HG03066 (cell line): Measurements from ENCODE around the gene NUP210L.
"Not testable (repeated sequence)": the region's sequence is repeated elsewhere in the genome, so short reads cannot be mapped to it uniquely, and the experiment has no call there.

Experiments
- ATAC-seq: cut with Tn5 transposase; IDR thresholded peaks from one replicate; pipeline ENCODE4 v1.9.1; 2021; ENCODE audit warnings: low read depth; ENCODE audit not compliant: unreplicated experiment

The NUP210L gene

DNA sequence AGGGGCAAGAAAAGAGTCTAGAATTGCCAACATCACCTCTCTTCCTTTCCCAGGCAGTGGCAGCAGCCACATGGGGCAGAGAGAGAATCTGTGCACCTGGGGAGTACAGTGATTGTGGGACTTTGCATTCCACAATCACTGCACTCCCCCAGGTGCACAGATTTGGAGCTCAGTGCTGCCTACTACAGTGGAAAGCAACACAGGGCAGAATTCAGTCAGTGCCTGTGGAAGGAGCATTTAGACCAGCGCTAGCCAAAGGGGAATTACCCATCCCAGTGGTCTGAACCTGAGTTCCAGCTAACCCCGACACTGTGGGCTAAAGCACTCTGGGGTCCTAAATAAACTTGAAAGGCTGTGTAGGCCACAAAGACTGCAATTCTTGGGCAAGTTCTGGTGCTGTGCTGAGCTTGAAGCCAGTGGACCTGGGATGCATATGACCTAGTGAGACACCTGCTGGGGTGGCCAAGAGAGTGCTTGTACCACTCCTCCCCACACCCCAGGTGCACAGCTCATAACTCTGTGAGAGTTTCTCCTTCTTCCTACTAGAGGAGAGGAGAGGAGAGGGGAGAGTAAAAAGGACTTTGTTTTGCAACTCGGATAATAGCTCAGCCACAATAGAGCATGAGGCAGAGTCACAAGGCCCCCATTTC lies 50.3 kb downstream of the NUP210L start:
- no peak for ATAC-seq

DNA sequence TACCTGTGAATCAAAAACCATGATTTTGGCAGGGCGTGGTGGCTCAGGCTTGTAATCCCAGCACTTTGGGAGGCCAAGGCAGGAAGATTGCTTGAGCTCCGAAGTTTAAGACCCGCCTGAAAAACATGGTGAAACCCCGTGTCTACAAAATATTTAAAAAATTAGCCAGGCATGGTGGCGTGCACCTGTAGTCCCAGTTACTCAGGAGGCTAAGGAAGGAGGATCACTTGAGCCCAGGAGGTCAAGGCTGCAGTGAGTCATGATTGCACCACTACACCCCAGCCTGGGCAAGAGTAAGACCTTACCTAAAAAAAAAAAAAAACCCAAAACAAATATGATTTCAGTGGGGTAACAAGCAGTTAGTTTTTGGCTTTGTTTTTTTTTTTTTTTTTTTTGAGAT lies 54.7 kb downstream of the NUP210L start:
- not testable (repeated sequence) for ATAC-seq

- no peak for ATAC-seq
Measured at GRCh38 chr1:154097873-154098272, 57.0 kb downstream of the NUP210L start.

GRCh38 chr1:154095456-154096060 lies 59.3 kb downstream of the NUP210L start:
- no peak for ATAC-seq

DNA sequence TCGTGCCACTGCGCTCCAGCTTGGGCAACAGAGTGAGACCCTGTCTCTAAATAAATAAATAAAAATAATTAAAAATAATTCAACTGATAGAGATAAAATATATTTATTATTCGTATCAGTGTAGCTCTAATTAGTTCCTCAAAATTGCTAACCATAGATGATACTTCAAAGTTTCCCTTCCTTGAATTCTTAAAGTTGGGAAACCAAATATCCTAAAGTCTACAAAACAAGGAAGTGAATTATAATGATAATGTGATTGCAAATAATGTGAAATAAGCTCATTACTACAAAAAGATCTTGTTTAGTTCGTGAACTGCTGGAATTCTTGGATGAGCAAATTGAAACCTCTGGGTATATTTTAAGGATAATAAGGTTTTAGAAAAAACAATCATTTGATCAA lies 60.5 kb downstream of the NUP210L start:
- ATAC-seq = no peak

GRCh38 chr1:154093699-154094098 lies 61.2 kb downstream of the NUP210L start:
- ATAC-seq = no peak

DNA sequence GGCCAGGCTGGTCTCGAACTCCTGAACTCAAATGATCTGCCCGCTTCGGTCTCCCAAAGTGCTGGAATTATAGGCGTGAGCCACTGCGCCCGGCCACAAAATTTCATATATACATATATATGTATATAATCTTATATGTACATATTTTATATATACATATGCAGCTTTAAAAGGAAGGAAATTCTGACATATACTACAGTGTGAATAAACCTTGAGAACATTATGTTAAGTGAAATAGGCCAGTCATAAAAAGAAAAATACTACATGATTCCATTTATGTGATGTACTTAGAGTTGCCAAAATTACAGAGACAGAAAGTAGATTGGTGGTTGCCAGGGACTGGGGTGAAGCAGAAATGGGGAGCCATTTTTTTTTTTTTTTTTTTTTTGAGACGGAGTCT lies 63.2 kb downstream of the NUP210L start:
- ATAC-seq = no peak

- ATAC-seq = no peak
Measured at GRCh38 chr1:154087574-154087973, 67.3 kb downstream of the NUP210L start.

DNA sequence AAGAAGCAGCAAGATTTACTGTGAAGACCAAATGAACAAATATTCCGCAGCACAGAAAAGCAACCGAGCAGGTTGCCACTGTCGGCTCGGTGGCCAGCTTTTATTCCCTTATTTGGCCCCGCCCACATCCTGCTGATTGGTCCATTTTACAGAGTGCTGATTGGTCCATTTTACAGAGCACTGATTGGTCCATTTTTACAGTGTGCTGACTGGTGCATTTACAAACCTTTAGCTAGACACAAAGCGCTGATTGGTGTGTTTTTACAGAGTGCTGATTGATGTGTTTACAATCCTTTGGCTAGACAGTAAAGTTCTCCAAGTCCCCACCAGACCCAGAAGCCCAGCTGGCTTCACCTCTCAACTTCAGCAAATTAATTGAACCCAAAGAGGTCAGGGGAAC lies 71.8 kb downstream of the NUP210L start:
- not testable (repeated sequence) for ATAC-seq

DNA sequence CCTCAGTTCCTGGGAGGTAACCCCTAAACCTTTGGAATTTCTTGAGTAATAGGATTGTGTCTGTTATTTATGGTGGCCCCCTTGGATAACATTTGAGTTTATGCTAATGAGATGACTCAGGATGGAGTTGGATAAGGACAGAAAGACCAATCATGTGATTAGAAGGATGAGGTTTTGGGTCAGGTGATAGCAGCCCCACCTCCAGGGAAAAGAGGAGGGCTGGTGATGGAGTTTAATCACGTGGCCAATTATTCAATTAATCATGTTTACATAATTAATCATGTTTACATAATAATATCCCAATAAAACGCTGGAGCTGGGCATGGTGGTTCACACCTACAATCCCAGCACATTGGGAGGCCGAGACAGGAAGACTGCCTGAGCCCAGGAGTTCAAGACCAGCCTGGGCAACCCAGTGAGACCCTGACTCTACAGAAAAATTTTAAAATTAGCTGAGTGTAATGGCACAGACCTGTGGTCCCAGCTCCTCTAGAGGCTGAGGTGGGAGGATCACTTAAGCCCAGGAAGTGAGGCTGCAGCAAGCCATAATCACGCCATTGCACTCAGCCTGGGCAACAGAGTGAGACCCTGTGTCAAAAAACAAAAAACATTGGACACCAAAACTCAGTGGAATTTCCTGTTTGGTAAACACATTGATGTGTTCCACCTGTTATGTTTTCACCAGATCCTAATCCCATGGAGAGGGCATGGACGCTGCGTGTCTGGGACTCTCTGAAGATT lies 73.3 kb downstream of the NUP210L start:
- no peak for ATAC-seq

- ATAC-seq = no peak
Measured at GRCh38 chr1:154076413-154076812, 78.5 kb downstream of the NUP210L start.

DNA sequence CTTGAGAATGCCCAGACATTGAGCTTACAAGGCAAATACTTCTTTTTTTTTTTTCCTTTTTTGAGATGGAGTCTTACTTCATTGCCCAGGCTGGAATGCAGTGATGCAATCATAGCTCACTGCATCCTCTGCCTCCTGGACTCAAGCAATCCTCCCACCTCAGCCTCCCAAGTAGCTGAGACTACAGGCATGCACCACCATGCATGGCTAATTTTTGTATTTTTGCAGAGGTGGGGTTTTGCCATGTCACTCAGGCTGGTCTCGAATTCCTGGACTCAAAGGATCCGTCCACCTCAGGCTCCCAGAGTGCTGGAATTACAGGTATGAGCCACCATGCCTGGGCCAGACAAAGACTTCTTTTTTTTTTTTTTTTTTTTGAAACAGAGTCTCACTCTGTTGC lies 79.1 kb downstream of the NUP210L start:
- no peak for ATAC-seq

- ATAC-seq = no peak
Measured at GRCh38 chr1:154062309-154062708, 92.6 kb downstream of the NUP210L start.

DNA sequence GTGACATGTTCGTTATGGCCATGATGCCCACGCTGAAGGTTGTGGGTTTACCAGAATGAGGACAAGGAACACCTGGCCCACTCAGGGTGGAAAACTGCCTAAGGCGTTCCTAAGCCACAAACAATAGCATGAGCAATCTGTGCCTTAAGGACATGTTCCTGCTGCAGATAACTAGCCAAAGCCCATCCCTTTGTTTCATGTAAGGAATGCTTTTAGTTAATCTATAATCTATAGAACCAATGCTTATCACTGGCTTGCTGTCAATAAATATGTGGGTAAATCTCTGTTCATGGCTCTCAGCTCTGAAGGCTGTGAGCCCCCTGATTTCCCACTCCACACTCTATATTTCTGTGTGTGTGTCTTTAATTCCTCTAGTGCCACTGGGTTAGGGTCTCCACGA lies 107.4 kb downstream of the NUP210L start:
- ATAC-seq = not testable (repeated sequence)

DNA sequence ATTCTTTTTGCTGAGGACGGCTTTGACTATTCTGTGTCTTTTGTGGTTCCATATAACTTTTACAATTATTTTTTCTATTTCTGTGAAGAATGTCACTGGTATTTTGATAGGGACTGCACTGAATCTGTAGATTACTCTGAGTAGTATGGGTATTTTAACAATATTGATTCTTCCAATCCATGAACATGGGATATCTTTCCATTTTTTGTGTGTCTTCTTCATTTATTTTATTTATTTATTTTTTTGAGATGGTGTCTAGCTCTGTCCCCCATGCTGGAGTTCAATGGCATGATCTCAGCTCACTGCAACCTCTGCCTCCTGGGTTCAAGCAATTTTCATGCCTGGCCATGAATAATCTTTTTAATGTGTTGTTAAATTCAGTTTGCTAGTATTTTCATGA lies 121.2 kb downstream of the NUP210L start:
- ATAC-seq = not testable (repeated sequence)

DNA sequence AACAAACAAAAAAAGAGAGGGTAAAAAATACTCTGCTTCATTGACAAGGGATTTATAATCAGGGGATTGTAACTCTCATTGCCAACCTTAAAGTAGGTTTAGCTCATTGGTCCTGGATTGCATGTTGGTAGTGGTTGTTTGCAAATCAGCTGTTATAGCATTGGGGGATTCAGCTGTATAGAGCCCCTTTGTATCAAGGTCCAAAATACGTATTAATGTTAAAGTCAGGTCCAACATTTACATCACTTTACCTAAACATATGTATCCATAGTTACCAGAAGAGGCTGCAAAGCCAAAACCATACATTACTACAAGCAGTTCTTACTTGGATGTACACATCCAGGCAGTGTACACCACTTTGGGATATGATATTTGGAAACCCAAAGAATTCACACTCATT lies 134.9 kb downstream of the NUP210L start:
- ATAC-seq = no peak

GRCh38 chr1:154019269-154019668 lies 135.6 kb downstream of the NUP210L start:
- no peak for ATAC-seq

DNA sequence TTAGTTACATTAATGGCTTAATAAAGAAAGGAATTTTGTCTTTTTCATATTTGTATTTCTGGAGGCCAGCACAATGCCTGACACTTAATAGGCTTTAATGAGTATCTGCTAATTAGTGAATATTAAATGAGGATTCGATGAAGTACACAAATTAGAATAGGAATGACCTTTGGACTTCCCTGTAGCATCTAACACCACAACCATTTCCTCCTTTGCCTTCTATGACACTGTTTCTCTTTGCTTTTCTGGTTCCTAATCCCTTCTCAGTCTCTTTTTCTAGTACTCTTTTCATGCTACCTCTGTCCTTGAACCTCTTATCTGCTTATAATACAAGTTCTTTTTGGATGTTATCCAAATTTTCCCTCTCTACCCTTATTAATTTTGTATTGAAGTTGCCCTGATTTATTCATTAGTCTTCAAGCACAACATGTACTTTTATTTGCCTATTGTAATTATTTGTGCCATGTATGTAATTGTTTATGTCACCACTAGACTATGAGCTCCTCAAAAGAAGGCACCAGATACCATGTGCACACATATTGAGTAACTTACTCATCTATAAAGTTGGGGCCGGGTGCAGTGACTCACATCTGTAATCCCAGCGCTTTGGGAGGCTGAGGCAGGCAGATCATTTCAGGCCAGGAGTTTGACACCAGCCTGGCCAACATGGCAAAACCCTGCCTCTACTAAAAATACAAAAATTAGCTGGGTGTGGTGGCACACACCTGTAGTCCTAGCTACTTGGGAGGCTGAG lies 140.5 kb downstream of the NUP210L start:
- ATAC-seq = no peak

DNA sequence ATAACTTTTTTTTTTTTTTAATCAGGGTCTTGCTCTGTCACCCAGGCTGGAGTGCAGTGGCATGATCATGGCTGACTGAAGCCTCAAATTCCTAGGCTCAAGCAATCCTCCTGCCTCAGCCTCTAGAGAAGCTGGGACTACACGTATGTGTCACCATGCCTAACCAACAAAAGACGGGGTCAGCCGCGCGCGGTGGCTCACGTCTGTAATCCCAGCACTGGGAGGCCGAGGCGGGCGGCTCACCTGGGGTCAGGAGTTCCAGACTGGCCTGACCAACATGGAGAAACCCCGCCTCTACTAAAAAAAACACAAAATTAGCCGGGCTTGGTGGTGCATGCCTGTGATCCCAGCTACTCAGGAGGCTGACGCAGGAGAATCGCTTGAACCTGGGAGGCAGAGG lies 142.3 kb downstream of the NUP210L start:
- not testable (repeated sequence) for ATAC-seq

DNA sequence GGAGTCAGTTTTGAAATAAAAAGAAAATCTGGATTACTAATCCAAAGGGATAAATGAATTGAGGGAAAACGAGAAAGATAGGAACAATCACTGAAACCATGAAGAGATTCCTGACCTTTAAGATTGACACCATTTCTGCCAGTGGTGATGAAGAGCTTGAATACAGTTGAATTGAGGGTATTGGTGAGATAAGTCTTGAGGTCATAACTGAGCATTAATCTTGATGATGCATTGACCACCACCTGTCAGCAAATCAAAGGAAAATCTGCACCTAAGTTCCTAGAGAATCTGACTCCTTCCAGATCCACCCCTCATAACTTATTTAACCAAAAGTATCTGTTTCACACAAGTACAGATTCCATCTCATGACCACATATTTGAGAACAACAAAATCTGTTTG lies 142.7 kb downstream of the NUP210L start:
- no peak for ATAC-seq

DNA sequence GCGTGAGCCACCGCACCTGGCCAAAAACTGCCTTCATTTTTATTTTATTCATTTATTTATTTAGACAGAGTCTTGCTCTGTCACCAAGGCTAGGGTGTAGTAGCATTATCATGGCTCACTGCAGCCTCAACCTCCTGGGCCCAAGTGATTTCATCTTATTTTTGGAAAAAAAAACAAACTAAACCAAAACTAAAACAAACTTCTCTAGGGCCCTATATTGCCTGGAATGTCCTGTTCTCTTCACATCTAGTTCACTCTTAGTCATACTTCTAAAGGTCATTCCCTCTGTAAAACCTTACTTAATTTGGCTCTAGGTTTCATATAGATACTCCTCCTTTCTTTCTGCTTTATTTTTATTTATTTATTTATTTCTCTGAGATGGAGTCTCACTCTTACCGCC lies 148.7 kb downstream of the NUP210L start:
- ATAC-seq = no peak
